ENCODE data around the gene TPP1.

GRCh38 chr11:6603287-6604080, 15.7 kb downstream of the TPP1 start, which contains the start of the genes ILK and RRP8:
- TF ChIP-seq POLR2A (IDR thresholded peaks at IDR 0.05; ENCODE audit: low read depth, low read length) (peak; percentile 85), POLR2AphosphoS5 (IDR thresholded peaks at IDR 0.05; ENCODE audit: low read depth, low read length) (peak; percentile 80)

Measured in GM12892 (cell line).